H9 (cell line): Measurements from ENCODE around the gene CUEDC2. TPM values are rescaled to one million over a fixed set of nuclear protein-coding genes. Genes with fewer than 3 reads are reported as not detected.
A peak's percentile ranks its signal among the peaks of the same experiment; 100 is the strongest.

Source experiments
- DNase-seq: peaks from one replicate; pipeline ENCODE4 v3.0.0-alpha.2; 2017
- H2AFZ ChIP-seq: one replicate; pipeline ENCODE4 v1.6.1; 2013; ENCODE audit warnings: mild to moderate bottlenecking, low read length, control low read depth, moderate library complexity
- H2AK5ac ChIP-seq: 2 replicates; pipeline ENCODE4 v1.6.1; 2013; ENCODE audit warnings: low read length, control low read depth, mixed read lengths; ENCODE audit not compliant: insufficient read length
- H2BK120ac ChIP-seq: one replicate; pipeline ENCODE4 v1.6.1; 2013; ENCODE audit warnings: low read depth, mild to moderate bottlenecking, low read length, control low read depth, inconsistent platforms; ENCODE audit not compliant: poor library complexity, severe bottlenecking
- H2BK12ac ChIP-seq: 2 replicates; pipeline ENCODE4 v1.6.1; 2013; ENCODE audit warnings: low read length, control low read depth, mixed read lengths, low read depth; ENCODE audit not compliant: insufficient read length
- H2BK15ac ChIP-seq: 2 replicates; pipeline ENCODE4 v1.6.1; 2013; ENCODE audit warnings: low read depth, low read length, control low read depth
- H2BK20ac ChIP-seq: one replicate; pipeline ENCODE4 v1.6.1; 2013; ENCODE audit warnings: low read depth, mild to moderate bottlenecking, low read length, control low read depth, inconsistent platforms; ENCODE audit not compliant: poor library complexity, severe bottlenecking
- H2BK5ac ChIP-seq: 2 replicates; pipeline ENCODE4 v1.6.1; 2013; ENCODE audit warnings: low read length, control low read depth, mixed read lengths; ENCODE audit not compliant: insufficient read length
- H3K14ac ChIP-seq: 2 replicates; pipeline ENCODE4 v1.6.1; 2013; ENCODE audit warnings: low read length, control low read depth; ENCODE audit not compliant: insufficient read depth
- H3K18ac ChIP-seq: 2 replicates; pipeline ENCODE4 v1.6.1; 2013; ENCODE audit warnings: low read depth, mild to moderate bottlenecking, mixed read lengths, low read length, control low read depth; ENCODE audit not compliant: insufficient read length
- H3K23ac ChIP-seq: 2 replicates; pipeline ENCODE4 v1.6.1; 2013; ENCODE audit warnings: low read length, control low read depth, mixed read lengths, low read depth; ENCODE audit not compliant: insufficient read length
- H3K23me2 ChIP-seq: 2 replicates; pipeline ENCODE4 v1.6.1; 2013; ENCODE audit warnings: low read depth, mild to moderate bottlenecking, mixed read lengths, low read length, control low read depth; ENCODE audit not compliant: insufficient read length, poor library complexity, severe bottlenecking
- H3K27ac ChIP-seq: 2 replicates; pipeline ENCODE4 v1.5.1; 2013; ENCODE audit warnings: low read length, control low read depth, mixed read lengths, low read depth; ENCODE audit not compliant: insufficient read length
- H3K27me3 ChIP-seq: 2 replicates; pipeline ENCODE4 v1.6.1; 2013; ENCODE audit warnings: low read length, control low read depth, inconsistent platforms; ENCODE audit not compliant: insufficient read depth
- H3K4ac ChIP-seq: 2 replicates; pipeline ENCODE4 v1.6.1; 2013; ENCODE audit warnings: low read depth, mild to moderate bottlenecking, control low read depth, inconsistent platforms, low read length, moderate library complexity
- H3K4me1 ChIP-seq: 2 replicates; pipeline ENCODE4 v1.6.1; 2013; ENCODE audit warnings: low read length, control low read depth, inconsistent platforms; ENCODE audit not compliant: insufficient read depth
- H3K4me2 ChIP-seq: 2 replicates; pipeline ENCODE4 v1.6.1; 2013; ENCODE audit warnings: low read length, control low read depth, mixed read lengths; ENCODE audit not compliant: insufficient read length, insufficient read depth
- H3K56ac ChIP-seq: 2 replicates; pipeline ENCODE4 v1.6.1; 2013; ENCODE audit warnings: low read depth, mild to moderate bottlenecking, mixed read lengths, low read length, control low read depth; ENCODE audit not compliant: insufficient read length
- H3K79me1 ChIP-seq: 2 replicates; pipeline ENCODE4 v1.6.1; 2013; ENCODE audit warnings: low read depth, mild to moderate bottlenecking, moderate library complexity, low read length, control low read depth, inconsistent platforms; ENCODE audit not compliant: insufficient read depth, poor library complexity, severe bottlenecking
- H3K79me2 ChIP-seq: 2 replicates; pipeline ENCODE4 v1.6.1; 2013; ENCODE audit warnings: low read length, control low read depth, inconsistent platforms; ENCODE audit not compliant: insufficient read depth
- H3K9ac ChIP-seq: 2 replicates; pipeline ENCODE4 v1.6.1; 2013; ENCODE audit warnings: low read length, control low read depth, mixed read lengths; ENCODE audit not compliant: insufficient read length; ENCODE audit errors: extremely low read depth
- H3K9me3 ChIP-seq: one replicate; pipeline ENCODE4 v1.6.1; 2013; ENCODE audit warnings: low read depth, low read length, inconsistent platforms; ENCODE audit not compliant: control insufficient read depth
- H3T11ph ChIP-seq: one replicate; pipeline ENCODE4 v1.6.1; 2013; ENCODE audit warnings: mild to moderate bottlenecking, low read length, control low read depth, inconsistent platforms
- H4K20me1 ChIP-seq: one replicate; pipeline ENCODE4 v1.6.1; 2013; ENCODE audit not compliant: control insufficient read depth, insufficient read length, insufficient read depth
- H4K5ac ChIP-seq: 2 replicates; pipeline ENCODE4 v1.6.1; 2013; ENCODE audit warnings: low read depth, mild to moderate bottlenecking, mixed read lengths, low read length, control low read depth; ENCODE audit not compliant: insufficient read length
- H4K8ac ChIP-seq: replicated peaks from 2 replicates; pipeline ENCODE4 v1.6.1; 2013; ENCODE audit warnings: low read length, control low read depth, mixed read lengths, low read depth; ENCODE audit not compliant: insufficient read length
- H4K91ac ChIP-seq: 2 replicates; pipeline ENCODE4 v1.6.1; 2013; ENCODE audit warnings: low read depth, mild to moderate bottlenecking, moderate library complexity, mixed read lengths, low read length, control low read depth; ENCODE audit not compliant: insufficient read length
- H3K27ac Mint-ChIP-seq, 3 experiments: 2 replicates in 2 of 3; 3 replicates in 1 of 3; pipeline ENCODE4 v1.8.0; 2020 to 2021; ENCODE audit warnings: mixed read lengths in 3 of 3, mild to moderate bottlenecking in 1 of 3, moderate library complexity in 1 of 3
- H3K27me3 Mint-ChIP-seq: 2 replicates; pipeline ENCODE4 v1.8.0; 2021; ENCODE audit warnings: low read depth, mild to moderate bottlenecking, moderate library complexity, mixed read lengths
- H3K36me3 Mint-ChIP-seq, 3 experiments: 2 replicates in 2 of 3; 3 replicates in 1 of 3; pipeline ENCODE4 v1.8.0; 2020 to 2021; ENCODE audit warnings: low read depth in 3 of 3, mixed read lengths in 3 of 3; ENCODE audit not compliant: insufficient read depth in 1 of 3
- H3K4me1 Mint-ChIP-seq, 2 experiments: 2 replicates each; pipeline ENCODE4 v1.8.0; 2020; ENCODE audit warnings: mixed read lengths in 2 of 2
- H3K4me3 Mint-ChIP-seq, 2 experiments: 2 replicates in 1 of 2; 3 replicates in 1 of 2; pipeline ENCODE4 v1.8.0; 2020 to 2021; ENCODE audit warnings: mild to moderate bottlenecking in 2 of 2, mixed read lengths in 2 of 2, moderate library complexity in 1 of 2
- H3K9me3 Mint-ChIP-seq, 2 experiments: 2 replicates in 1 of 2; 3 replicates in 1 of 2; pipeline ENCODE4 v1.8.0; 2020; ENCODE audit warnings: mild to moderate bottlenecking in 2 of 2, mixed read lengths in 2 of 2, moderate library complexity in 1 of 2
- WGBS: extraction: QIAGEN DNeasy Blood & Tissue Kit; methylation state at CpG from one replicate; pipeline ENCODE4 v1.1.7; 2013; ENCODE audit warnings: missing lambda C conversion rate, low lambda C conversion rate, mixed read lengths; ENCODE audit not compliant: insufficient read length; ENCODE audit errors: extremely low coverage; 5-methylcytosine and 5-hydroxymethylcytosine counted together
- total RNA-seq: library from RNA; stranded (reverse); gene quantifications from 2 replicates; pipeline ENCODE4 v1.2.1, GENCODE V29; 2021
- TF ChIP-seq, protein P1 (sequence below): fragments of 200-600 bp; sonication (generic); conservative IDR thresholded peaks from 3 replicates; pipeline ENCODE4 v1.8.0; 2021; ENCODE audit warnings: antibody characterized with exemption, mild to moderate bottlenecking

CUEDC2 gene
- total RNA-seq, 1 experiment from 2014 or later: 41.2 TPM

GRCh38 chr10:102411341-102412255 is 20.8 kb downstream of the CUEDC2 start:
- peaks cover 0 to 4% of the 10 kb centered on the region in 2 experiments; a peak in 1 of 5 replicates for H3K9me3 Mint-ChIP-seq
- no peak overlapping the region for H3K18ac ChIP-seq
- H3K27ac ChIP-seq: no peak overlapping the region
- no peak overlapping the region for H3K14ac ChIP-seq
- H3K27me3 ChIP-seq: peaks cover 27% of the 10 kb centered on the region; the same call in 1 of the 2 replicates
- H2BK5ac ChIP-seq: no peak overlapping the region
- H2BK15ac ChIP-seq: no peak overlapping the region
- H3K9me3 ChIP-seq: no peaks in the 10 kb centered on the region
- no peak overlapping the region for H4K5ac ChIP-seq
- no peak overlapping the region for H3K23ac ChIP-seq
- no peak overlapping the region for H2BK20ac ChIP-seq
- peaks cover 28 to 53% of the 10 kb centered on the region in 2 experiments for H3K4me1 Mint-ChIP-seq
- peaks cover 2% of the 10 kb centered on the region for H4K20me1 ChIP-seq
- no peak overlapping the region for H3K27ac Mint-ChIP-seq
- H2BK12ac ChIP-seq: no peak overlapping the region
- H3K36me3 Mint-ChIP-seq: peaks cover 0 to 2% (median 2%) of the 10 kb centered on the region in 3 experiments; a peak in 2 of 7 replicates
- TF ChIP-seq, protein P1, sequence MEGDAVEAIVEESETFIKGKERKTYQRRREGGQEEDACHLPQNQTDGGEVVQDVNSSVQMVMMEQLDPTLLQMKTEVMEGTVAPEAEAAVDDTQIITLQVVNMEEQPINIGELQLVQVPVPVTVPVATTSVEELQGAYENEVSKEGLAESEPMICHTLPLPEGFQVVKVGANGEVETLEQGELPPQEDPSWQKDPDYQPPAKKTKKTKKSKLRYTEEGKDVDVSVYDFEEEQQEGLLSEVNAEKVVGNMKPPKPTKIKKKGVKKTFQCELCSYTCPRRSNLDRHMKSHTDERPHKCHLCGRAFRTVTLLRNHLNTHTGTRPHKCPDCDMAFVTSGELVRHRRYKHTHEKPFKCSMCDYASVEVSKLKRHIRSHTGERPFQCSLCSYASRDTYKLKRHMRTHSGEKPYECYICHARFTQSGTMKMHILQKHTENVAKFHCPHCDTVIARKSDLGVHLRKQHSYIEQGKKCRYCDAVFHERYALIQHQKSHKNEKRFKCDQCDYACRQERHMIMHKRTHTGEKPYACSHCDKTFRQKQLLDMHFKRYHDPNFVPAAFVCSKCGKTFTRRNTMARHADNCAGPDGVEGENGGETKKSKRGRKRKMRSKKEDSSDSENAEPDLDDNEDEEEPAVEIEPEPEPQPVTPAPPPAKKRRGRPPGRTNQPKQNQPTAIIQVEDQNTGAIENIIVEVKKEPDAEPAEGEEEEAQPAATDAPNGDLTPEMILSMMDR: no peak
- DNase-seq: no peak
- H3K79me2 ChIP-seq: no peaks in the 10 kb centered on the region
- H3K4me2 ChIP-seq: peak overlapping the region; percentile 27
- no CpG with 5 or more reads among the region's 14 CpGs for WGBS
- no peak overlapping the region for H3K9ac ChIP-seq
- H4K91ac ChIP-seq: no peak overlapping the region
- H4K8ac ChIP-seq: no peak overlapping the region
- H3K4me1 ChIP-seq: peaks cover 3% of the 10 kb centered on the region; the same call in 1 of the 2 replicates
- H3K79me1 ChIP-seq: no peaks in the 10 kb centered on the region
- H3T11ph ChIP-seq: no peak overlapping the region
- no peak overlapping the region for H2AK5ac ChIP-seq
- peaks cover 3% of the 10 kb centered on the region for H3K23me2 ChIP-seq
- H3K27me3 Mint-ChIP-seq: peaks cover 79% of the 10 kb centered on the region
- H3K4ac ChIP-seq: no peak overlapping the region
- no peak overlapping the region for H2BK120ac ChIP-seq
- no peak overlapping the region for H3K56ac ChIP-seq
- peak overlapping the region; percentile 60 to 70 for H3K4me3 Mint-ChIP-seq
- H2AFZ ChIP-seq: no peak overlapping the region
